ENCODE results near the gene NUDT3. TPM values are rescaled to one million over a fixed set of nuclear protein-coding genes. Genes with fewer than 3 reads are reported as not detected.

NUDT3 gene
- total RNA-seq, 1 donor from 2014 or later, result 50.1 TPM

- no peak for TF ChIP-seq CTCF (IDR thresholded peaks at IDR 0.05; ENCODE audit: borderline replicate concordance)
- Histone ChIP-seq H3K4me1 (peaks cover 85% of the 10 kb centered on the region), H3K27me3 (ENCODE audit: low read depth) (no peaks in the 10 kb centered on the region), H3K4me3 (no peak overlapping the region), H3K9me3 (replicated peaks) (no peaks in the 10 kb centered on the region), H3K27ac (replicated peaks) (peak overlapping the region; percentile 87), H3K36me3 (peaks cover 4% of the 10 kb centered on the region)
- intact Hi-C loops (cut with micrococcal nuclease), result no loop called here
- no peak for DNase-seq
Observed at GRCh38 chr6:34278833-34279232, 113.6 kb downstream of the NUDT3 start.

DNA sequence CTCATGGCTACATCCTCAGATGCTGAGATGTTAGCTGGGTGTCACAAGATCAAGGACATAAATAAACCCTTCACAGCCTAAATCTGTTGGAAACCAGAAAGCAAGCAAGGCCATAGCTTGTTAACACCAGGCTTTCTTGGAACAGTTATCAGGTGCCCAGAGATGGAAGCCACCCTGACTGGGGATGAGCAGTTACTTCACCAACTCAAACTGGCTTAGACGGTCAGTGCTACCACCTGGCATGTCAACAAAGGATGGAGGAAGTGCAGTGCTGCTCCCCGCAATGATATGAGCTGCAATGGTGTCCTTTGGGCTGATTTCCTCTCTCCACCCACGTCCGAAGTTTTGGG, 114.7 kb downstream of the NUDT3 start:
- Histone ChIP-seq H3K27me3 (ENCODE audit: low read depth) (no peaks in the 10 kb centered on the region), H3K4me1 (peaks cover 83% of the 10 kb centered on the region), H3K4me3 (no peak overlapping the region), H3K27ac (replicated peaks) (peak overlapping the region; percentile 87), H3K36me3 (peaks cover 2% of the 10 kb centered on the region), H3K9me3 (replicated peaks) (no peaks in the 10 kb centered on the region)
- intact Hi-C loops (cut with micrococcal nuclease), result no loop called here
- DNase-seq, result no peak
- no peak for TF ChIP-seq CTCF (IDR thresholded peaks at IDR 0.05; ENCODE audit: borderline replicate concordance)

GRCh38 chr6:34276881-34277762, 115.3 kb downstream of the NUDT3 start:
- Histone ChIP-seq H3K27ac (replicated peaks) (peak overlapping the region; percentile 87), H3K36me3 (peaks cover 2% of the 10 kb centered on the region), H3K9me3 (replicated peaks) (no peaks in the 10 kb centered on the region), H3K4me1 (peaks cover 83% of the 10 kb centered on the region), H3K27me3 (ENCODE audit: low read depth) (no peaks in the 10 kb centered on the region), H3K4me3 (no peak overlapping the region)
- intact Hi-C loops (cut with micrococcal nuclease), result no loop called here
- peak; percentile 35 for DNase-seq
- TF ChIP-seq CTCF (IDR thresholded peaks at IDR 0.05; ENCODE audit: borderline replicate concordance), result no peak

DNA sequence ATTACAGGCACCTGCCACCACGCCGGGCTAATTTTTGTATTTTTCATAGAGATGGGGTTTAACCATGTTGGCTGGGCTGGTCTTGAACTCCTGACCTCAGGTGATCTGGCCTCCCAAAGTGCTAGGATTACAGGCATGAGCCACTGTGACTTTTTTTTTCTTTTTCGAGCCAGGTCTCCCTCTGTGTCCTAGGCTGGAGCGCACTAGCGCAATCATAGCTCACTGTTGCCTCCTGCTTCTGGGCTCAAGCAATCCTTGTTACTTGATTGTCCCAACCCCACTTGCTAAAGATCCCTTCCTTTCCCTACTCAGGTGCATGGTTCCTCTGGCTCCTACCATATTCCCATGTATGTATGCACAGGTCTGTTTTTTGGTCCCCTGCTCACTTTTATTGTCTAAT, 116.3 kb downstream of the NUDT3 start:
- peak overlapping the region; percentile 87 for H3K27ac ChIP-seq (replicated peaks)

GRCh38 chr6:34275128-34275804, 117.2 kb downstream of the NUDT3 start:
- intact Hi-C loops (cut with micrococcal nuclease), result no loop called here
- H3K4me1 ChIP-seq, result peaks cover 73% of the 10 kb centered on the region
- H3K36me3 ChIP-seq, result peaks cover 2% of the 10 kb centered on the region
- H3K9me3 ChIP-seq (replicated peaks), result no peaks in the 10 kb centered on the region
- no peak for TF ChIP-seq CTCF (IDR thresholded peaks at IDR 0.05; ENCODE audit: borderline replicate concordance)
- H3K27me3 ChIP-seq (ENCODE audit: low read depth), result no peaks in the 10 kb centered on the region
- H3K27ac ChIP-seq (replicated peaks), result peak overlapping the region; percentile 87
- H3K4me3 ChIP-seq, result no peak overlapping the region
- no peak for DNase-seq

More for the DNA sequence above, 116.3 kb downstream of the NUDT3 start:
- TF ChIP-seq CTCF (IDR thresholded peaks at IDR 0.05; ENCODE audit: borderline replicate concordance), result no peak
- H3K27me3 ChIP-seq (ENCODE audit: low read depth), result no peaks in the 10 kb centered on the region
- intact Hi-C loops (cut with micrococcal nuclease), result no loop called here
- H3K9me3 ChIP-seq (replicated peaks), result no peaks in the 10 kb centered on the region
- H3K4me3 ChIP-seq, result no peak overlapping the region
- peaks cover 77% of the 10 kb centered on the region for H3K4me1 ChIP-seq
- peaks cover 2% of the 10 kb centered on the region for H3K36me3 ChIP-seq
- no peak for DNase-seq

Data from left ventricle myocardium inferior (tissue), 1 donor.